Measurements from ENCODE around the gene MAD1L1. TPM values are rescaled to one million over a fixed set of nuclear protein-coding genes. Genes with fewer than 3 reads are reported as not detected.
A peak's percentile ranks its signal among the peaks of the same experiment; 100 is the strongest.

MAD1L1 gene
- total and polyA plus RNA-seq, 11 donors = 11.1 to 29.7 (median 20.9) TPM

DNA sequence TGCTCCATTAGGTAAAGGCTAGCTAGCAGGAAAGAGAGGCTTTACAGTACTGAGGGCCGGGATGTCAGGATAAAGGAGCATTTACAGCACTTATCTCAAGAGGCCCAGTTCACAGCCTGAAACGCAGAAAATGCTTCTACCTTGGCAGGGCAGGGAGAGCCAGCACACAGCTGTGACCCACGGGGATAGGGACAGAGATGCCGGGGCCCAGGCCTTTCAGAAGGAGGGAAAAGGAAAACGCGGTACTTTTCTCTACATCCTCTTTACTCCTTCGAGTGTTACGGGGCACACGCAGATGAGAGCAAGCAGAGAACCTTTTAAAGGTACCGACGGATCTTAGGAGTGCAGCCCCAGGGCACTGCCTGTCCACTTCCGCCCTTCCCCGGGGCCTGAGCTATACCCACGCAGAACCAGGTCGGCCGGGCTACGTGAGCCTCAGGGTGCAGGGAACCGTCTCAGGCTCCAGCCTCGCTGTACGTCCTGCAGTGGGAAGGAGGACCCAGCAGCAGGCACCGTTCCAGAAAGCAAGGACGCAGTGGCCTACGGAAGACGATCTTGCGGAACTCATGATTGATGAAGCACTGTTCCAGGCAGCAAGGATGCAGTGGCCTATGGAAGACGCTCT lies 330.4 kb downstream of the MAD1L1 start:
- Histone ChIP-seq H3K4me3 (no peak overlapping the region), H3K4me1 (no peaks in the 10 kb centered on the region), H3K36me3 (peaks cover 0 to 10% (median 0%) of the 10 kb centered on the region in 9 donors), H3K27me3 (no peaks in the 10 kb centered on the region), H3K27ac (no peak overlapping the region), H3K9me3 (no peaks in the 10 kb centered on the region)
- TF ChIP-seq, protein P1, sequence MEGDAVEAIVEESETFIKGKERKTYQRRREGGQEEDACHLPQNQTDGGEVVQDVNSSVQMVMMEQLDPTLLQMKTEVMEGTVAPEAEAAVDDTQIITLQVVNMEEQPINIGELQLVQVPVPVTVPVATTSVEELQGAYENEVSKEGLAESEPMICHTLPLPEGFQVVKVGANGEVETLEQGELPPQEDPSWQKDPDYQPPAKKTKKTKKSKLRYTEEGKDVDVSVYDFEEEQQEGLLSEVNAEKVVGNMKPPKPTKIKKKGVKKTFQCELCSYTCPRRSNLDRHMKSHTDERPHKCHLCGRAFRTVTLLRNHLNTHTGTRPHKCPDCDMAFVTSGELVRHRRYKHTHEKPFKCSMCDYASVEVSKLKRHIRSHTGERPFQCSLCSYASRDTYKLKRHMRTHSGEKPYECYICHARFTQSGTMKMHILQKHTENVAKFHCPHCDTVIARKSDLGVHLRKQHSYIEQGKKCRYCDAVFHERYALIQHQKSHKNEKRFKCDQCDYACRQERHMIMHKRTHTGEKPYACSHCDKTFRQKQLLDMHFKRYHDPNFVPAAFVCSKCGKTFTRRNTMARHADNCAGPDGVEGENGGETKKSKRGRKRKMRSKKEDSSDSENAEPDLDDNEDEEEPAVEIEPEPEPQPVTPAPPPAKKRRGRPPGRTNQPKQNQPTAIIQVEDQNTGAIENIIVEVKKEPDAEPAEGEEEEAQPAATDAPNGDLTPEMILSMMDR (IDR thresholded peaks at IDR 0.05) = no peak
- TF ChIP-seq POLR2A (IDR thresholded peaks at IDR 0.05) = no peak
- intact Hi-C loops (cut with DNase I) = no loop called here
- DNase-seq = peak in 2 of 5 donors; percentile 14 to 38
- 87 to 93% (median 90%) methylated on average over 26 of the region's 26 CpGs for WGBS, 4 donors
- ATAC-seq = no peak

DNA sequence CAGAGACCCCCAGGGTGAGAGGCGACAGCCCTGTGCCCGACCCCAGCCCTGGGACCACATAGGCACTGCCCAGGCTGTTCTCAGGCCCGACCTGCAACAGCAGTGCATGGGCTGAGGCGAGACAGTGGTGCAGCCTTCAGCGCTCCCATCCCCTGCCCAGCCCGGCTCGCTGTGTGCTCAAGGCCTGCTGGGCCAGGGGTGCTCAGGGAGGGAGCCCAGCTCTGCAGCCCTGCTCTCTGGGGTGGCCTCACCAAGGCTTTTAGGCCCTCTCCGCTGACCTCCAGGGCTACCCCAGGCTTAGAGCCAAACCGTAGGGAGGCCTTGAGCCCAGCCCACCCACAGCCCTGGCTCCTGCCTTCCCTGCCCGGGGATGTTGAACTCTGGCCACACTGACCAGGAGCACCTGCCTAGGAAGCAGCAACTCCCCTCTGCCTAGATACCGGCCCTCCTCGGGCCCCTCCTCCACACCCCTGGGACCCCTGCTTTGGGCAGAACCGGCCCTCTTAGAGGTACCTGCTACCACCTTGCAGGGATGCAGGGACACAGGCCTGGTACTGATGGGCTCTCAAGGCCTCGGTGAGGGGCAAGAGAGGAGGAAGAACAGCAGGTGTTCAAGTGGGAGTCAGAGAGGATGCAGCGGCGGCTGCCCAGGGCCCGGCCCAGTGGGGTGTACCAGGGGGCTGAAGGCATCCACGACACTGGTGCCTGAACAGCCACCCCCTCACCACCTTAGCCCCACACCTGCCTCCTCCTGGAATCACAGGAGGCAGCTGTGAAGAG lies 331.1 kb downstream of the MAD1L1 start:
- TF ChIP-seq POLR2A (IDR thresholded peaks at IDR 0.05) = no peak
- TF ChIP-seq, protein P1 (IDR thresholded peaks at IDR 0.05) = no peak
- peak in 2 of 5 donors; percentile 9 to 54 for DNase-seq
- H3K27ac ChIP-seq = no peak overlapping the region
- H3K9me3 ChIP-seq = no peaks in the 10 kb centered on the region
- H3K36me3 ChIP-seq = peaks cover 0 to 17% (median 0%) of the 10 kb centered on the region in 9 donors
- no peak for ATAC-seq
- intact Hi-C loops (cut with DNase I) = no loop called here
- WGBS, 4 donors = 88 to 97% (median 93%) methylated on average over 9 to 18 of the region's 18 CpGs
- H3K4me3 ChIP-seq = no peak overlapping the region
- no peaks in the 10 kb centered on the region for H3K27me3 ChIP-seq
- H3K4me1 ChIP-seq = no peaks in the 10 kb centered on the region

DNA sequence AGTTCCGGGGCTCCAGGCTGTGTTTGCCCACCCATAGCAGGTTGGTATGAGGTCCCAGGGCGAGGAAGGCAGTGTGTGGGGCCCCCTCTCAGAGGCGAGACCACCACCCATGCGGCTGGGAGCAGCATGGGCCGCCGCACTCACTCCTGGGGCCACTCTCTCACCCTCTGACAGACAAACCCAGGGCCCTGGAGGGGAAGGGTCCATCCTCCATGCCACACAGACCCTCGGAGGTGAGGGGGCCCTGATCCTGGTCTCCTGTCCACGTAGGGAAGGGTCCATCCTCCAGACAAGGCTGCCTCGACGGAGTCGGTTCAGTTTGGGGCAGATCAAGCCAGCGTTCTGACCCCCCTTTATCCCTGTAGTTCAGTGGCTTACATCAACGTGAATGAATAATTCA lies 331.9 kb downstream of the MAD1L1 start:
- intact Hi-C loops (cut with DNase I) = no loop called here
- 91 to 98% (median 97%) methylated on average over 8 to 13 of the region's 13 CpGs for WGBS, 4 donors
- H3K36me3 ChIP-seq = peaks cover 0 to 22% (median 0%) of the 10 kb centered on the region in 9 donors
- no peak overlapping the region for H3K27ac ChIP-seq
- H3K27me3 ChIP-seq = no peaks in the 10 kb centered on the region
- peaks cover 0 to 4% (median 2%) of the 10 kb centered on the region in 12 donors for H3K4me1 ChIP-seq
- DNase-seq (peak in 3 of 5 donors; percentile 9 to 29 (median 10)), ATAC-seq (no peak)
- H3K9me3 ChIP-seq = no peaks in the 10 kb centered on the region
- H3K4me3 ChIP-seq = no peak overlapping the region
- TF ChIP-seq, protein P1 (IDR thresholded peaks at IDR 0.05) = no peak
